Measurements from ENCODE around the gene NUCB1. TPM values are rescaled to one million over a fixed set of nuclear protein-coding genes. Genes with fewer than 3 reads are reported as not detected.

The NUCB1 gene
- total and polyA plus RNA-seq, 9 of the 15 experiments (the other 6 are each of a cell fraction or from before 2014, with no cell fraction given): 3.1 to 153 (median 71.7) TPM

- TF ChIP-seq, protein P1, sequence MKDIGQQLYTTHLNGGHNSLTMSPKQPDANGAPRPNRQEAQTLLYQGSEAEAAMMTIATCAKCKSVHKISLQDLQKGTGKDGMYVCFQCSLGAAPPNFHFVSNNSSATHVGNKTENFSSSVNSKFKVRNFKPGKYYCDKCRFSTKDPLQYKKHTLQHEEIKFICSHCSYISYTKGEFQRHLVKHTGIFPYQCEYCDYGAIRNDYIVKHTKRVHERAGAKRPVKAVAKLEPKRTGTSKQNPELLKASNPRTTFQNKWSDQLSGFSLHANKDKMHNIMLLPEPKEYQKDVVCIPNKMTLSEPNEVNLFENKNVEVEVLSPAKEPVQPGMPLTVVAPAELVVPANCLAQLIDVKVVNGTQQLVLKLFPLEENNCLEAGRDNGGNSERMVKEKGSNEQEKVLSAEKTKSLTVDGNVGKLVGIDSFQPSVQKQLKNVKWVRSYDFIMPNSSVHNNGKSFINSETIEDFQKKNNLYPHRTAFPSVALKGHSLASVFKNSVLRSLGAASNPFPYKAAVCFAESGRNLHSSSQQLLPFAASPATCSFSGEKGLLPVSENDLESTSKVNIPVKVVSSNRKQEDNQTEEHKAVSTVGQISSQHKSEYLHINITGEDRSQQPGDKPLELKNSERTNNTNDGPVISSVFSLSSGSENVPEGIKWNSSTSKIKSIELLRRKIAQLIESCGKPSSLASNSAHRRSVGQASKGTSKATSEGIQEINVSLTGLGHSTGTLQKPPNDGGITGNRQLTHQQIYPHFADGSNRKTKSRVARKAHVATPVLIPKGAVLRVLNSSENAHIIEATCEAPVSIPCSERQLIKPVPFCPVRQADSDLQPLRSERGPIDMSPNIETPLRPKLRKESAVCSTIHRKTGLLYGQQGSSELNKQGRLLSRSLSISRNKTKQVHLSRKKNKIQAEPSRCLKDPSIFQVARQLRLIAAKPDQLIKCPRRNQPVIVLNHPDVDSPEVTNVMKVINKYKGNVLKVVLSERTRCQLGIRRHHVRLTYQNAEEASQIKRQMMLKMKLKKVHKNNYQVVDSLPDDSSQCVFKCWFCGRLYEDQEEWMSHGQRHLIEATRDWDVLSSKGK (CRISPR knock-in tag; IDR thresholded peaks at IDR 0.05): no peak
- TF ChIP-seq HDAC1 (IDR thresholded peaks at IDR 0.05) (0 out of 4 replicates have a peak, but pooled peaks of 1 of the 2 experiments have one; percentile 7), NFXL1 (CRISPR knock-in tag; IDR thresholded peaks at IDR 0.05) (no peak), POU5F1 (IDR thresholded peaks at IDR 0.05; ENCODE audit: borderline replicate concordance, low read depth, low read length, partially characterized antibody) (no peak), RAD51 (IDR thresholded peaks at IDR 0.05; ENCODE audit: borderline replicate concordance, low read depth) (no peak), ZNF507 (tag; conservative IDR thresholded peaks at IDR 0.05) (no peak), MNT (conservative IDR thresholded peaks at IDR 0.05) (peak; percentile 67 to 77), FOXA1 (IDR thresholded peaks at IDR 0.05; ENCODE audit: borderline replicate concordance) (no peak), MTA3 (IDR thresholded peaks at IDR 0.05; ENCODE audit: borderline replicate concordance) (no peak), ZNF224 (CRISPR knock-in tag; IDR thresholded peaks at IDR 0.05) (no peak), RFX7 (CRISPR knock-in tag; IDR thresholded peaks at IDR 0.05) (0 out of 2 replicates have a peak, but pooled peaks have one; percentile 47), HNRNPUL1 (IDR thresholded peaks at IDR 0.05; ENCODE audit: low read length) (no peak), YY1 (IDR thresholded peaks at IDR 0.05; ENCODE audit: borderline replicate concordance in 1 of 3, control insufficient read depth in 1 of 3, extremely low read depth in 1 of 3, insufficient read depth in 3 of 3, insufficient read length in 1 of 3, insufficient replicate concordance in 2 of 3, low read depth in 1 of 3, low read length in 2 of 3) (no peak), THAP12 (CRISPR knock-in tag; IDR thresholded peaks at IDR 0.05) (no peak; the same call in 1 of the 2 replicates)
- TF ChIP-seq, protein P2, sequence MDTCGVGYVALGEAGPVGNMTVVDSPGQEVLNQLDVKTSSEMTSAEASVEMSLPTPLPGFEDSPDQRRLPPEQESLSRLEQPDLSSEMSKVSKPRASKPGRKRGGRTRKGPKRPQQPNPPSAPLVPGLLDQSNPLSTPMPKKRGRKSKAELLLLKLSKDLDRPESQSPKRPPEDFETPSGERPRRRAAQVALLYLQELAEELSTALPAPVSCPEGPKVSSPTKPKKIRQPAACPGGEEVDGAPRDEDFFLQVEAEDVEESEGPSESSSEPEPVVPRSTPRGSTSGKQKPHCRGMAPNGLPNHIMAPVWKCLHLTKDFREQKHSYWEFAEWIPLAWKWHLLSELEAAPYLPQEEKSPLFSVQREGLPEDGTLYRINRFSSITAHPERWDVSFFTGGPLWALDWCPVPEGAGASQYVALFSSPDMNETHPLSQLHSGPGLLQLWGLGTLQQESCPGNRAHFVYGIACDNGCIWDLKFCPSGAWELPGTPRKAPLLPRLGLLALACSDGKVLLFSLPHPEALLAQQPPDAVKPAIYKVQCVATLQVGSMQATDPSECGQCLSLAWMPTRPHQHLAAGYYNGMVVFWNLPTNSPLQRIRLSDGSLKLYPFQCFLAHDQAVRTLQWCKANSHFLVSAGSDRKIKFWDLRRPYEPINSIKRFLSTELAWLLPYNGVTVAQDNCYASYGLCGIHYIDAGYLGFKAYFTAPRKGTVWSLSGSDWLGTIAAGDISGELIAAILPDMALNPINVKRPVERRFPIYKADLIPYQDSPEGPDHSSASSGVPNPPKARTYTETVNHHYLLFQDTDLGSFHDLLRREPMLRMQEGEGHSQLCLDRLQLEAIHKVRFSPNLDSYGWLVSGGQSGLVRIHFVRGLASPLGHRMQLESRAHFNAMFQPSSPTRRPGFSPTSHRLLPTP (IDR thresholded peaks at IDR 0.05; ENCODE audit: borderline replicate concordance, extremely low read depth, insufficient read length): no peak
These were observed 65.9 kb downstream of the NUCB1 start (continued) for GRCh38 chr19:48965806-48966540.
